SH-SY5Y (cell line): ENCODE measurements around the gene ELMO2.

Experiments
- GATA2 ChIP-seq: IDR thresholded peaks from 2 replicates; pipeline ENCODE4 v1.6.1; 2011; ENCODE audit warnings: mild to moderate bottlenecking, low read depth, low read length
- GATA3 ChIP-seq: IDR thresholded peaks from 2 replicates; pipeline ENCODE4 v1.6.1; 2011; ENCODE audit warnings: low read depth, mild to moderate bottlenecking, low read length, moderate library complexity

- TF ChIP-seq GATA2: peak; percentile 59; the same call in 1 of the 2 replicates
- no peak for TF ChIP-seq GATA3
These were observed 41.5 kb downstream of the ELMO2 start for GRCh38 chr20:46364670-46365486.
